Uterus (tissue), 2 donors: ENCODE measurements around the gene ARID5A.

Experiments used
- CTCF ChIP-seq, 4 experiments: fragments of 200-600 bp in 2 of 4; fragments of 450-650 bp in 2 of 4; sonication (generic) in 2 of 4; IDR thresholded peaks; one replicate each; pipeline ENCODE4 v1.5.1; 2016 to 2019; ENCODE audit warnings: antibody characterized with exemption in 4 of 4, mild to moderate bottlenecking in 2 of 4, moderate library complexity in 1 of 4
- POLR2A ChIP-seq, 2 donors: fragments of 450-650 bp; IDR thresholded peaks; one replicate each; pipeline ENCODE4 v1.6.1; 2016; ENCODE audit warnings: antibody characterized with exemption in 2 of 2, mild to moderate bottlenecking in 1 of 2, moderate library complexity in 1 of 2

GRCh38 chr2:96549967-96550786, 13.6 kb downstream of the ARID5A start:
- TF ChIP-seq CTCF (IDR thresholded peaks at IDR 0.05): peak in 1 of 4 experiments; percentile 10
- TF ChIP-seq POLR2A (IDR thresholded peaks at IDR 0.05): no peak
